AML-193 (cell line): ENCODE data around the gene LPIN2.
"Not testable (repeated sequence)": the region's sequence is repeated elsewhere in the genome, so short reads cannot be mapped to it uniquely, and the experiment has no call there.

Experiments
- DNase-seq, 2 experiments: peaks; one replicate each; lab custom pipeline; 2025; lab: John Stamatoyannopoulos, UW

LPIN2 gene, protein sequence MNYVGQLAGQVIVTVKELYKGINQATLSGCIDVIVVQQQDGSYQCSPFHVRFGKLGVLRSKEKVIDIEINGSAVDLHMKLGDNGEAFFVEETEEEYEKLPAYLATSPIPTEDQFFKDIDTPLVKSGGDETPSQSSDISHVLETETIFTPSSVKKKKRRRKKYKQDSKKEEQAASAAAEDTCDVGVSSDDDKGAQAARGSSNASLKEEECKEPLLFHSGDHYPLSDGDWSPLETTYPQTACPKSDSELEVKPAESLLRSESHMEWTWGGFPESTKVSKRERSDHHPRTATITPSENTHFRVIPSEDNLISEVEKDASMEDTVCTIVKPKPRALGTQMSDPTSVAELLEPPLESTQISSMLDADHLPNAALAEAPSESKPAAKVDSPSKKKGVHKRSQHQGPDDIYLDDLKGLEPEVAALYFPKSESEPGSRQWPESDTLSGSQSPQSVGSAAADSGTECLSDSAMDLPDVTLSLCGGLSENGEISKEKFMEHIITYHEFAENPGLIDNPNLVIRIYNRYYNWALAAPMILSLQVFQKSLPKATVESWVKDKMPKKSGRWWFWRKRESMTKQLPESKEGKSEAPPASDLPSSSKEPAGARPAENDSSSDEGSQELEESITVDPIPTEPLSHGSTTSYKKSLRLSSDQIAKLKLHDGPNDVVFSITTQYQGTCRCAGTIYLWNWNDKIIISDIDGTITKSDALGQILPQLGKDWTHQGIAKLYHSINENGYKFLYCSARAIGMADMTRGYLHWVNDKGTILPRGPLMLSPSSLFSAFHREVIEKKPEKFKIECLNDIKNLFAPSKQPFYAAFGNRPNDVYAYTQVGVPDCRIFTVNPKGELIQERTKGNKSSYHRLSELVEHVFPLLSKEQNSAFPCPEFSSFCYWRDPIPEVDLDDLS

DNA sequence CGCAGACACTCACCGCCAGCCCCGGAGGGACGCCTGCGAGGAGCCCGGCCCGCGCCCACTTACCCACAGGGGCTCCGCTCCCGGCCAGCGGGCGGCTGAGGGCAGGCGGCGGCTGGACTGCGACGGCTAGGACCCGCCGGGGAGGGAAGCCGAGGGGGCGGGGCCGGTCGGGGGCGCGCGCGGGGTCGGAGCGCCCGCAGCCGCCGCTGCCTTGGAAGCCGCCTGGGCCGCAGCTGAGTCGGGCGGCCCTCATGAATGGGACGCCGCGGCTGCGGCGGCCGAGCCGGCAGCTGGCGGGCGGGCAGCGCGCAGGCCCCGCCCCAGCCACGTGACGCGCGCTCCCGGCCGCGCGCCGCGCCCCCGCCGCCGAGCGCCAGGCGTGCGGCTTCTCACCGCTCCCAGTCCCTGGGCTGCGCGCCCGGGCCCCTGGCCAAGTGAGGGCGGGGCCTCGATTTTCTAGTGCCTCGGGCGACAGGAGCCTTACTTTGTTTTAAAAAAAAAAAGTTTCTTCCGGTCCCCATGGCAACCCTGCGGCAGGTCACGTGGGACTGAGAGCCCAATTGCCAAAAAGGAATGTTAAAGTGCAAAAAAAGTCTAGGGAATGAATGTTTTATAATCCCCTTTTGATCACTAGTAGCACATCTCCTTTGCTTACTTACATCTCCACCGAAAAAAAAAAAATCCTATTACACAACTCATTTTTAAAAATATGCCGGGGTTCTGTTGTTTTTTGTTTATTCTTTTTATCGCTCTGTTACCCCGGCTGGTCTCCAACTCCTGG, at the start of gene LPIN2:
TSS of gene LPIN2 (minus strand) at position 121 of the 781 bp plus-strand sequence. CDS start 52,304 bp downstream, outside the sequence.
- peak; percentile 88 to 89 for DNase-seq

DNA sequence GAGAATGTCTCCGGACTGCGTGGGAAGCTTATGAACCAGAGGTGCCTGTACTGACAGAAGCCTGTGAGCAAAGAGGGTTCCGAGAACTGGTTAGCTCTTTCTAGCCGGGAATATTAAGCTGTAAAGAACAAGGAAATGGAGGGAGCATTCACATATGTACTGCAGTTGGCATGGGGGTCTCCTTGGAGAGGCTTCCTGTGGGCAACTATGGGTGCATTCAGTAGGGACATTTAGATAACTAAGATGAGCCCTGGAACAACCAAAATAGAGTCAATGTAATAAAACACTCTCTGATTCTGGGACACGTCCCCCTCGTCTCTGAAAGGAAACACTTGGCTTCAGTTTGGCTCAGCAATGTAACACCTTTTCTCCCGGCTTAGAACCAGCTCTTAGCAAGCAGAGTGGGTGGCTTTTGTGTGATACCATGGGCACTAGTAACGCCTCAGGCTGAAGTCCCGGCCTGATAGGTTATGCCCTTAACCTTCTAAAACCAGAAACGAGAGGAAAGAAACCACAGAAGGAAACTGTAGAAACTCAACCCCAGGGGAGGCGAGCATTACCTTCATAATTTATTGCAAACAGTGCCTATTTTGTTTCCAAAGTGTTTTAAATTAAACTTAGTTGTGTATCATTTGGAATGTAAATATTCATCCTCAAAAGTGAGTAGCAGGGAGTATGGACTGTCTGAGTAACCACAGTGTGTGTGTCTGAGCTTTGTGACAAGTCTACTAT, 48.8 kb upstream of the LPIN2 start:
- no peak for DNase-seq

DNA sequence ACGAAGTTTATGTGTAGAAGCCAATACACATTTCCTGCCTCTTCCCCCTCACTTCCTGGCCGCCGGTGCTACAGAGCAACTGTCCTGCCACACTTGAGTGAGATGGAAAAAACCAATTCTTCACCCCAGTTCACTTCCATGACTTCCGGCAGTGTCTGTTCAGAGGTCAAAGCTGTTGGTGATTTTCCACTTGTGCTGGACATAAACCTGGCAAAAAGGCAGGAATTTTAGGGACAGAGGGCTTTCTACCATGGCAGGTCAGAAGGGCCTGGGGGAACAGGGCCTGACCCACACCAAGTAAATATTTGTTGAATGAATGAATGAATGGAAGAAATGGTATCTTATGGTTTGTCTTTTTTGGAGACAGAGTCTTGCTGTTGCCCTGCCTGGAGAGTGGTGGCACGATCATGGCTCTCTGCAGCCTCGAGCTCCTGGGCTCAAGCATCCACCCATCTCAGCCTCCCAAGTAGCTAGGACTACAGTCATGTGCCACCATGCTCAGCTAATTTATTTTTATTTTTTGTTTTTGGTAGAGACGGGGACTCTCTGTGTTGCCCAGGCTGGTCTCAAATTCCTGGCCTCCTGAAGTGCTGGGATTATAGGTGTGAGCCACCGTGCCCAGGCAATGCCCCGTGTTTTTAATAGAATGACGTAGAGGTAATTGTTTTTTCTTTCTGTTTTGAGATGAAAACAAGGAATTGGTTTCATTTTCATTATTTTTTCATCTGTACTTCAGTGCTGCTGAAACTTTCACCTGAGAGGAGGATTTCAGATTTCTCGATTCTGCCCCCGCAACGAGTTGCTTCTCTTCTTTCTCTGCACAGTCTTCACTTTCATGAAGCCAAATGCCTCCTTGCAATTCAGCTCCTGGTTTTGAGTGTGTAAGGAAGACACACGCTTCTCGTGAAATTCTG, 48.0 kb upstream of the LPIN2 start:
- no peak for DNase-seq

DNA sequence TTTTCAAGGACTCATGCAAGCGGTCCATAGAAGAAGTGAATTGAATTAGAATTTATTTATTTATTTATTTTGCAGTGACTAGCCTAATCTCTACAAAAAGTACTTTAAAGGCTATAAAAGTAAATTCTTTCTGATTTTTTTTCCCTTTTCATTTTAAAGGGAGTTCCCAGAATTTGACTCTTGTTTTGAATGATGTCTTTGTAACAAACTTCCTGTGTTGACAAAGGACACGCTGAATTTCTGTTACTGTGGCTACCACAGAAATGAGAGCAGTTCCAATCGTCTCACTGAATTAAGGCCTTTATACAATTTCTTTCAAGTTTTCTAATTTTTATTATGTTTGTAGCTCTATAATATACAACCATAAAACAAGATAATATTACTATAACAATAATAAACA, 46.3 kb upstream of the LPIN2 start:
- no peak for DNase-seq

DNA sequence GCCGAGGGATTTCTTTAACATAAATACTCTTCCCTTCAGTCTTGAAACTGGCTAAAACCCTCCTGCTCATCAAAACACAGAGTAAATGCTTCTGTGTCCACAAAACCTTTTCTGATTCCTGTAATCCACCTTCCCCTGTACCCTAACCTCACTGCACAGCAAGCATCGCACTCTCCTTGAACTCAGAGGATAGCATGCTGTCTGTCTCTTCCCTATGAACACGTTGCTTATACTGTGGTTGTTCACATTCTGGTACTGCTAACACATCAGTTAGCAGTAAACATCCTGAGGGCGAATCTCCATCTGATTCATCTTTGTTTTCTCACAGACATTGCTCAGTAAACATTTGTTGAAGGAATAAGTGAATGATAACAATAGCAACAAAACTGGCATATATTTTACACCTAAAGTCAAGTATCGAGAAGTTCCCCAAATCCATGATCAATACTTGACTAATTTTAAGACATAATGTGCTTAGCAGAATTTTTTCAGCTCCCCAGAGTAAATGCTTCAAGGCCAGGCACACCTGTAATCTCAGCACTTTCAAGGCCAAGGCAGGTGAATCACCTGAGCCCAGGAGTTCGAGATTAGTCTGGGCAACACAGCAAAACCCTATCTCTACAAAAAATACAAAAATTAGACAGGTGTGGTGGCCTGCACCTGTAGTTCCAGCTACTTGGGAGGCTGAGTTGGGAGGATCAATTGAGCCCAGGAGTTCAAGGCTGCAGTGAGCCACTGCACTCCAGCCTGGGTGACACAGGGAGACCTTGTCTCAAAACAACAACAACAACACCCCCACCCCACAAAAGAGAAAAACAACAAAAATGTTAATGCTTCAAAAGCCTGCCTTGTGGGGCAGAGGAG, 45.6 kb upstream of the LPIN2 start:
- DNase-seq = no peak

DNA sequence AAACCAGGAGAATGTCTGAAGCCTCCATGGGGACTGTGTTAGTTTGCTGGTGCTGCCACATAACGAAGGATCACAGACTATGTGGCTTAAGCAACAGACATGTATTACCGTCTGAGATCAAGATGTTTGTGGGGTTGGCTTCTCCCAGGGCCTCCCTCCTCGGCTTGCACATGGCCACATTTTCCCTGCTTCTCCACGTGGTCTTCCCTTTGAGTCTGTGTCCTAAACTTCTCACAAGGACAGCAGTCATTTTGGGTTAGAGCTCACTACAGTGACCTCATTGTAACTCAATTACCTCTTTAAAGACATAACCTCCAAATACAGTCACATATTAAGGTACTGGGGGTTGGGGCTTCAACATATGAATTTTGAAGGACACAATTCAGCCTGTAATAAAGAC, 44.6 kb upstream of the LPIN2 start:
- no peak for DNase-seq

DNA sequence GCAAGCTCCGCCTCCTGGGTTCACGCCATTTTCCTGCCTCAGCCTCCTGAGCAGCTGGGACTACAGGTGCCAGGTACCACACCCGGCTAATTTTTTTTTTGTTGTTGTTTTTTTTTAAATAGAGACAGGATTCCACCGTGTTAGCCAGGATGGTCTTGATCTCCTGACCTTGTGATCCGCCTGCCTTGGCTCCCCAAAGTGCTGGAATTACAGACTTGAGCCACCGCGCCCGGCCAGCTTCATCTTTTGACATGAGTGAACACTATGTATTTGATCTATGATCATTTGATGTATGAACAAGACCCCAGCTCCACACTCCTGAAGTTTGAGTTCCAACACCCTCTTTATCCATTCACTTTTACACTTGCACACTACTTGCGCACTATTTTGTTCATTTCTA, 43.4 kb upstream of the LPIN2 start:
- DNase-seq = no peak

DNA sequence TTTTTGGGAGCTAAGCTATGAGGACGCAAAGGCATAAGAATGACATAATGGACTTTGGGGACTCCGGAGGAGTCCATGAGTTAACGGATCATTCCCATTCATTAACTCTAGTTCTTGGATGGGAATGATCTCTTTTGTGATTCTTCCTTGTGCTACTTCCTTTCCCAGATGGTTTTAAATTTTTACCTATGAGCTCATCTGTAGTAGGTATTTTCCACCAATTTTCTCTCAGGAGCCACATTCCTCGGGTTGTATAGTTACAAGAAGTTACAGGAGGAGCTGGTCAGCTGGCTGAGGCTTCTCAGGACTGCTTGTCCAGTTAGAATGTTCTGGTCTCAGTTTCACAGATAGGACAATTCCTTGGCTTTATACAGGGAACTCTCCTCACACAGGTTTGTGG, 42.9 kb upstream of the LPIN2 start:
- no peak for DNase-seq

DNA sequence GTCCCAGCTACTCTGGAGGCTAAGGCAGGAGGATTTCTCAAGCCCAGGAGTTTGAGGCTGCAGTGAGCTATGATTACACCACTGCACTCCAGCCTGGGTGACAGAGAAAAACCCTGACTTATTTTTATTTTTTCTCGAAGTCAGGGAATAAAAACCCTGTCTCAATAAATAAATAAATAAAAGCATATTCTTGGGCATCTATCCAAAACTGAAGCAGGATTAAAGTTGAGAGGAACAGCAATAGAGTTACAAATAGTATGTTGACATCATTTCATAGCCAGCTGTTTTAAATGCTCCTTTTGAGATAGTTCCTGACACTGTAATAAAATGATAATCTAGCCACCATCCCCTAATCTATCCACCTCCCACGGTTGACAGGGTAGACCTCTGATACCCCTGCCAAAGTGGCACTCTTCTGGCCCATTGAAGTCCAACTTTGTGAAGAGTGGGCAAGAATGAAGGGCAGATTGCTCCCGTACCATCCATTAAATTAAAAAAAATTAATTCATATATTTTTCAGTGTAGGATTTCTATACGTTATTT, 42.3 kb upstream of the LPIN2 start:
- DNase-seq = no peak

DNA sequence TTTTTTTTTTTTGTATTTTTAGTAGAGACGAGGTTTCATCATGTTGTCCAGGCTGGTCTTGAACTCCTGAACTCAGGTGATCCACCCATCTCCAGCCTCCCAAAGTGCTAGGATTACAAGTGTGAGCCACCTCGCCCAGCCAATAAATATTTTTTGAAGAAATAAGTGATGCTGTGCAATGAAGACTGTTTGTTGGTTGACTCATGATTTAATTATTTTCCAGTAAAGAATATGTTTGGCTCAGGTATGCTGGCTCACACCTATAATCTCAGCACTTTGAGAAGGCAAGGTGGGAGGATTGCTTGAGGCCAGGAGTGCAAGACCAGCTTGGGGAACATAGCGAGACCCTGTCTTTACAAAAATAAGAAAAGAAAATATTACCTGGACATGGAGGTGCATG, 41.8 kb upstream of the LPIN2 start:
- no peak for DNase-seq

DNA sequence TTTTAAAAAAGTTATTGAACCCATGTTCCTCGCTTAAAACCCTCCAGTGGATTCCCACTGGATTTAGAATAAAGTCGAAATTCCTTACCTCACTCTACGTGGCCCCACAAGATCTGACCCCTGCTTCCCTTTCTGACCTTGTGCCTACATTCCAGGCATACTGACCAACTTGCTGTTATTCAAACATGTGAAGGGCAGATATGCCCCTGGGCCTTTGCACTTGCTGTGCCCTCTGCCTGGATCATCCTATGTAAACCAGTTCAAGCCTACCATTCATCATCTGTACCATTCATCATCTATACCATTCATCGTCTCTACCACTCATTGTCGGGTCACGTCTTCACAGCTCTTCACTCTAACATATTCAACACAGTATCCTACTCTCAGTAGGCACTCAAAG, 41.3 kb upstream of the LPIN2 start:
- no peak for DNase-seq

DNA sequence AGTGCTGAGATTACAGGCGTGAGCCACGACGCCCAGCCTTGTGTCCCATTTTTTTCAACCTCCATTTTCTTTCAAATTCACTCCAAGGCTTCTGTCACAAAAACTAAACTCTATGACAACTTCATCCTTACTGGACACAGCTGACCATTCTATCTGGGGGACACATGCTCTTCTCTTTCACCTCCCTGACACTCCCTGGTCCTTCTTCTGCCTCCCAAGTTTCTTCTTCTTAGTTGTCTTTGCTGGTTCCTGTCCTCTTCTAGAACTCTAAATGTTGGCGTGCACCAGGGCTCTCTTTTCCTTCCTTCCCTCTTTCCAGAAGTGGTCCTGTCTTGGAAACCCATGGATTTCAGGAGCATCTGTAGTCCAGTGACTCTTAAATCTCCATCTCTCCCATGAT, 40.1 kb upstream of the LPIN2 start:
- DNase-seq = no peak

DNA sequence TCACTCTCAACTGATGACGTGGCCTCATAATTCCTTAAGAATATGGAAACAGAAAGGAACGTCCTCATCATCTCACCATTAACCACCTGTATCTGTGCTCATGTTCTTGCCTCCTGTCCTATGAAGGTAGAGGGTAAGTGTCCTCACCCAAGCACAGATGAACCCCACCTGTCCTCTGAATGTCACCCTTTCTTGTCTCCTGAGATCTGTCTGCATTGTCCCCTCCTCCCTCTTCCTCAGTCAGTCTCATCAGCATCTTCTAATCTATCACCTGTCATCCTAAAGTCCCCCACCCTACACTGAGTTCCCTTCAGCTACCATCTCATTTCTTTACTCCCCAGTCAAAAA, 39.4 kb upstream of the LPIN2 start:
- no peak for DNase-seq

DNA sequence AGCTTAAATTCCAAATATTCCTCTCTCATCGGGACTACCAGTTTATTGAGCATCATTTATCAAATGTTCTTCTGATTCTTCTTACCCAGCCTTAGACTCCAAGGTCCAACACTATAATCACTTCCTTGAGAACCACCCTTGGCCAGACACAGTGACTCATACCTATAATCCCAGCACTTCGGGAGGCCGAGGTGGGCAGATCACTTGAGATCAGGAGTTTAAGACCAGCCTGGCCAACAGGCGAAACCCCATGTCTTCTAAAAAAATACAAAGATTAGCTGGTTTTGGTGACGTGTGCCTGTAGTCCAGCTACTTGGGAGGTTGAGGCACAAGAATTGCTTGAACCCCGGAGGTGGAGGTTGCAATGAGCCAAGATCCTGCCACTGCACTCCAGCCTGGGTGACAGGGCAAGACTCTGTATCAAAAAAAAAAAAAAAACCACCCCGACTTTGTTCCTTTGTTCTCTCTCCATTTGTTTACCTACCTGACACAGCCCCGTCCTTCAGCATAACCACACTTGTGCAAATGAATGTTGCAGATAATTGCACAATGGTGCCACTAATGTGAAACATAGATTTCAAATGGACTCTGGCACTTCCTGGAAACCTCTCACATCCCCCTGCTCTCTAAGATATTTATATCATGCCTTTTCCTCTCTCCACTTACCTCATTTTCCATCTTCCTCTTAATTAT, 38.9 kb upstream of the LPIN2 start:
- DNase-seq = peak; percentile 47 to 55

DNA sequence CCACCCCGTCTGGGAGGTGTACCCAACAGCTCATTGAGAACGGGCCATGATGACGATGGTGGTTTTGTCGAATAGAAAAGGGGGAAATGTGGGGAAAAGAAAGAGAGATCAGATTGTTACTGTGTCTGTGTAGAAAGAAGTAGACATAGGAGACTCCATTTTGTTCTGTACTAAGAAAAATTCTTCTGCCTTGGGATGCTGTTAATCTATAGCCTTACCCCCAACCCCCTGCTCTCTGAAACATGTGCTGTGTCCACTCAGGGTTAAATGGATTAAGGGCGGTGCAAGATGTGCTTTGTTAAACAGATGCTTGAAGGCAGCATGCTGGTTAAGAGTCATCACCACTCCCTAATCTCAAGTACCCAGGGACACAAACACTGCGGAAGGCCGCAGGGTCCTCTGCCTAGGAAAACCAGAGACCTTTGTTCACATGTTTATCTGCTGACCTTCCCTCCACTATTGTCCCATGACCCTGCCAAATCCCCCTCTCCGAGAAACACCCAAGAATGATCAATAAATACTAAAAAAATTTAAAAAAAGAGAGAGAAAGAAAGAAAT, 37.0 kb upstream of the LPIN2 start:
- DNase-seq = not testable (repeated sequence)

DNA sequence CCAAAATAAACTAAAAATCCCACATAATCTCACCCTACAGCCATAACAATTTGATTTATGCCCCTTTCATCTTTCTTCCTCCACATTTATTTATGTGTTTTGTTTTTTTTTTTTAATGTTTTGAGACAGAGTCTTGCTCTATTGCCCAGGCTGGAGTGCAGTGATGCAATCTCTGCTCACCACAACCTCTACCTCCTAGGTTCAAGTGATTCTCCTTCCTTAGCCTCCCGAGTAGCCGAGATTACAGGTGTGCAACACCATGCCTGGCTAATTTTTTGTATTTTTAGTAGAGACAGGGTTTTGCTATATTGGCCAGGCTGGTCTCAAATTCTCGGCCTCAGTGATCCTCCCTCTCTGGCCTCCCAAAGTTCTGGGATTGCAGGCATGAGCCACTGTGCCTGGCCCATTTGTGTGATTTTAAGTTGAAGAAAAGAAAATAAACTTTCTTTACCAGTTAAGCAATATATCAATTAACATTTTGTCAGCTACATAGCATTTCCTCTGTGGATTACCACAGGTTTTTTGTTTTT, 35.9 kb upstream of the LPIN2 start:
- no peak for DNase-seq

DNA sequence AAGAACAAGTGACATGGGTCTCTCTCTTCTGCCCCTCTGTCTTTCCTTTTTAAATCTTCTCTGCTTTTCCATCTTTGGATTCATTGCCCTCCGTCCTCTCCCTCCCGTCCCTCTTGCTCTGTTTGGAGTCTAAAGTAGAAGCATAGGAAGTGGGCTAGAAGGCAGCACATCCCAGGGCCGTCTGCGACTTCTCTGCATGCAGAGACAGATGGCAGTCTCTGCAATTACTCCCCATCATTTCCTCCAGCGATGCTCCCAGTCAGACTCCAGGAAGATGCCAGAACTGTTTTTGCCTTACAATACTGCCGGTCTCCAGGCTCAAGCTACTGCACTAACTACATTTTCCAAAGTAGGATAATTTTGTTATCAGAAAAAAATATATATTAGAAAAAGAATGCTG, 35.2 kb upstream of the LPIN2 start:
- no peak for DNase-seq

DNA sequence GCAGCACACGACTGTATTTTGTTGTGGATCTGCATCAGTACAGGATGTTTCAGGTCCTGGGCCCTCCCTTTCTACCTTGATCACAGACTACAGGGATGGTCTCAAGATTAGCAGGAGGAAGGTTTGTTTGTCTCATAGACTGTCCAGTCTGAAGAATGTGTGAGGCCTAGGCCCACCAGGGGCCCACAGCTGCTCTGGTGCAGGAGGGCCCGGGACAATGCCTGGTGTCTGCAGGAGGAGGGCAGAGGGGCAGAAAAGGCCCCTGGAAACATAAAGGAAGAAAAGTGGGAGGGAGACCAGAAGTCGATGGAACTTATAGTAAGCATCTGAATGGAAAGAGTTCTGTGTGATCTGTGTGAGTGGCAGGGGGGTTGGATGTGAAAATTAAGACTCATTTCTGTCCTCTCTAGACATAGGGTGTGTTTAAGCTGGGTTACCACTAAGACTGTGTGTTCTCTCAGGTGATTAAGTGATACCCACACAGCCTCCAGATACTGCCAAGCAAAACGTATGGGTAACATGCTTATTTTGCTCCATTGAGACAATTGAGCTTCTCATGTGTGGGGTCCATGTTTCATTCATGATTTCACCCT, 33.4 kb upstream of the LPIN2 start:
- no peak for DNase-seq
